ENCODE measurements around the gene SCNN1B.

Gene SCNN1B

GRCh38 chr16:23294260-23294659 is 7.8 kb upstream of the SCNN1B start:
- ChIA-PET CTCF (interaction anchor here (0.6 to 3.4 kb wide), 4 partner anchors 141 to 362 kb away, joined by 3 to 16 read pairs (median 3); no protein-coding TSS in a partner anchor), POLR2A (interaction anchor here (0.6 kb wide), 1 partner anchor 9 kb away, joined by 3 read pairs; no protein-coding TSS in a partner anchor)
- TF ChIP-seq PRDM10 (tag by site-specific recombination; IDR thresholded peaks at IDR 0.05) (peak; percentile 25; the same call in 1 of the 2 replicates), ZNF16 (tag by site-specific recombination; IDR thresholded peaks at IDR 0.05; ENCODE audit: low read depth) (no peak)
- no peaks in the 10 kb centered on the region for H3K9me3 ChIP-seq (ENCODE audit: control insufficient read depth, insufficient read depth, low read depth, low read length)
- H3K36me3 ChIP-seq (ENCODE audit: control insufficient read depth in 2 of 2, insufficient read depth in 1 of 2, low read length in 2 of 2), result no peaks in the 10 kb centered on the region
- H3K27ac ChIP-seq (ENCODE audit: extremely low read depth, low read depth, low read length), result no peak overlapping the region
- no peak overlapping the region for H3K4me3 ChIP-seq (ENCODE audit: low read depth, low read length)
- no peaks in the 10 kb centered on the region for H3K4me1 ChIP-seq (ENCODE audit: control insufficient read depth, insufficient read depth, low read length)

- CTCF ChIA-PET, result interaction anchor here (0.7 to 3.4 kb wide), 4 partner anchors 22 to 389 kb away, joined by 3 to 16 read pairs (median 3); no protein-coding TSS in a partner anchor
- Histone ChIP-seq H3K36me3 (ENCODE audit: control insufficient read depth in 2 of 2, insufficient read depth in 1 of 2, low read length in 2 of 2) (no peaks in the 10 kb centered on the region), H3K27ac (ENCODE audit: extremely low read depth, low read depth, low read length) (no peak overlapping the region), H3K9me3 (ENCODE audit: control insufficient read depth, insufficient read depth, low read depth, low read length) (no peaks in the 10 kb centered on the region), H3K4me3 (ENCODE audit: low read depth, low read length) (no peak overlapping the region), H3K4me1 (ENCODE audit: control insufficient read depth, insufficient read depth, low read length) (no peaks in the 10 kb centered on the region)
- no peak for TF ChIP-seq ZNF660 (tag by site-specific recombination; IDR thresholded peaks at IDR 0.05)
- peak; percentile 17; the same call in 1 of the 2 replicates for TF ChIP-seq ZNF654 (tag by site-specific recombination; IDR thresholded peaks at IDR 0.05; ENCODE audit: low read depth)
- TF ChIP-seq ZNF580 (tag by site-specific recombination; IDR thresholded peaks at IDR 0.05), result no peak
- no peak for TF ChIP-seq BCL11A (tag by site-specific recombination; IDR thresholded peaks at IDR 0.05; ENCODE audit: low read depth)
- POLR2A ChIA-PET, result no interaction called here
Observed at GRCh38 chr16:23296994-23297393, 5.1 kb upstream of the SCNN1B start.

GRCh38 chr16:23298290-23298915 is 3.7 kb upstream of the SCNN1B start:
- Histone ChIP-seq H3K27ac (ENCODE audit: extremely low read depth, low read depth, low read length) (no peak overlapping the region), H3K4me1 (ENCODE audit: control insufficient read depth, insufficient read depth, low read length) (no peaks in the 10 kb centered on the region; the same call in 1 of the 2 replicates), H3K9me3 (ENCODE audit: control insufficient read depth, insufficient read depth, low read depth, low read length) (no peaks in the 10 kb centered on the region), H3K36me3 (ENCODE audit: control insufficient read depth in 2 of 2, insufficient read depth in 1 of 2, low read length in 2 of 2) (no peaks in the 10 kb centered on the region), H3K4me3 (ENCODE audit: low read depth, low read length) (no peak overlapping the region)
- TF ChIP-seq ZNF2 (tag by site-specific recombination; IDR thresholded peaks at IDR 0.05), result no peak
- no peak for TF ChIP-seq ZNF555 (tag by site-specific recombination; conservative IDR thresholded peaks at IDR 0.05)
- no peak for TF ChIP-seq ZNF645 (tag by site-specific recombination; IDR thresholded peaks at IDR 0.05)
- TF ChIP-seq ZBTB8A (tag by site-specific recombination; IDR thresholded peaks at IDR 0.05), result no peak
- TF ChIP-seq ZBTB49 (tag by site-specific recombination; IDR thresholded peaks at IDR 0.05; ENCODE audit: low read depth), result no peak
- no peak for TF ChIP-seq ZNF274 (IDR thresholded peaks at IDR 0.05; ENCODE audit: low read length)
- TF ChIP-seq ZNF274 (tag by site-specific recombination; IDR thresholded peaks at IDR 0.05; ENCODE audit: borderline replicate concordance), result no peak
- TF ChIP-seq EGR2 (tag by site-specific recombination; IDR thresholded peaks at IDR 0.05; ENCODE audit: low read depth), result no peak
- no peak for TF ChIP-seq ZNF624 (tag by site-specific recombination; IDR thresholded peaks at IDR 0.05)
- POLR2A ChIA-PET, result no interaction called here
- CTCF ChIA-PET, result no interaction called here

Measured in HEK293 (cell line).